K562 (cell line): ENCODE data around the gene ROM1. TPM values are rescaled to one million over a fixed set of nuclear protein-coding genes. Genes with fewer than 3 reads are reported as not detected.
A peak's percentile ranks its signal among the peaks of the same experiment; 100 is the strongest.

Source experiments
- AFF4 ChIP-seq: sonication (generic); formaldehyde crosslinking; IDR thresholded peaks from 2 replicates; pipeline ENCODE4 v1.8.0; 2023; ENCODE audit warnings: mild to moderate bottlenecking, missing genetic modification reagents
- ATF1 ChIP-seq, 2 experiments: fragments of 450-650 bp in 1 of 2; IDR thresholded peaks; 2 replicates each; pipeline ENCODE4 v1.6.1; 2016; ENCODE audit warnings: missing compliant biosample characterization in 1 of 2, missing genetic modification characterization in 1 of 2
- CBX3 ChIP-seq, 2 experiments: IDR thresholded peaks; 1 replicate in 1 of 2; 2 replicates in 1 of 2; pipeline ENCODE4 v1.6.1; 2012; ENCODE audit warnings: inconsistent platforms in 2 of 2, low read length in 2 of 2, borderline replicate concordance in 1 of 2, control low read depth in 1 of 2
- NFIC ChIP-seq: fragments of 450-650 bp; IDR thresholded peaks from 2 replicates; pipeline ENCODE4 v1.6.1; 2017; ENCODE audit warnings: mild to moderate bottlenecking, inconsistent platforms
- PCBP2 ChIP-seq: fragments of 200-400 bp; formaldehyde crosslinking; IDR thresholded peaks from 2 replicates; pipeline ENCODE4 v1.6.1; 2018; ENCODE audit warnings: low read length, low read depth, mild to moderate bottlenecking, moderate library complexity; ENCODE audit not compliant: poor library complexity, severe bottlenecking
- RFX5 ChIP-seq: IDR thresholded peaks from 2 replicates; pipeline ENCODE4 v1.6.1; 2011; ENCODE audit warnings: low read depth, mild to moderate bottlenecking, improper control_type of control experiment, low read length
- STAT5B ChIP-seq: fragments of 250-450 bp; sonication (Bioruptor Pico); IDR thresholded peaks from 2 replicates; pipeline ENCODE4 v1.8.0; 2021; ENCODE audit warnings: mild to moderate bottlenecking, inconsistent platforms
- polyA plus RNA-seq, 8 experiments: library from polyadenylated mRNA; depleted of rRNA in 4 of 8; stranded (reverse) in 5 of 8; unstranded in 3 of 8; fragments of >200 nt; fragmentation: Nextera tagmentation in 2 of 8; fragmentation: Illumina TruSeq in 1 of 8; extraction: Ambion mirVana in 2 of 8; extraction: Trizol in 1 of 8; gene quantifications; 2 replicates each; pipeline versions ENCODE4 v1.2.1 to v1.2.3, GENCODE V29; 2011 to 2014; ENCODE audit warnings: inconsistent platforms in 1 of 8, missing spikeins in 1 of 8
- total RNA-seq, 7 experiments: library from RNA; depleted of rRNA in 6 of 7; stranded (reverse); fragments of >200 nt in 6 of 7; fragmentation: Illumina TruSeq in 2 of 7; extraction: Trizol in 2 of 7; gene quantifications; 2 replicates each; pipeline versions ENCODE4 v1.2.1 to v1.2.3, GENCODE V29; 2011 to 2021; ENCODE audit warnings: low replicate concordance in 1 of 7
- TF ChIP-seq, protein P1 (sequence below), 2 experiments: fragments of 450-650 bp in 1 of 2; sonication (generic) in 1 of 2; formaldehyde crosslinking; conservative IDR thresholded peaks; 2 replicates each; pipeline versions ENCODE4 v1.4.0 to v1.8.1; 2020 to 2022; ENCODE audit warnings: mild to moderate bottlenecking in 1 of 2, missing genetic modification reagents in 1 of 2
- TF ChIP-seq, protein P2 (sequence below): fragments of 200-600 bp; sonication (generic); IDR thresholded peaks from one replicate; pipeline ENCODE4 v1.6.1; 2012; ENCODE audit warnings: mild to moderate bottlenecking, low read depth, low read length, inconsistent platforms

The ROM1 gene
- total and polyA plus RNA-seq, 9 of the 15 experiments (the other 6 are each of a cell fraction or from before 2014, with no cell fraction given): 0.75 to 4.0 (median 2.6) TPM

GRCh38 chr11:62612366-62613290 is at the start of gene ROM1, which contains the start of gene EML3 (continued):
- TF ChIP-seq CBX3 (IDR thresholded peaks at IDR 0.05; ENCODE audit: borderline replicate concordance in 1 of 2, low read length in 2 of 2) (0 out of 3 replicates have a peak, but pooled peaks of 1 of the 2 experiments have one; percentile 15), RFX5 (no peak), NFIC (peak; percentile 31), PCBP2 (no peak), ATF1 (CRISPR knock-in tag; IDR thresholded peaks at IDR 0.05) (no peak), ATF1 (tag; IDR thresholded peaks at IDR 0.05) (no peak; the same call in 1 of the 2 replicates), STAT5B (CRISPR knock-in tag) (no peak), AFF4 (CRISPR knock-in tag) (no peak)
- TF ChIP-seq, protein P1, sequence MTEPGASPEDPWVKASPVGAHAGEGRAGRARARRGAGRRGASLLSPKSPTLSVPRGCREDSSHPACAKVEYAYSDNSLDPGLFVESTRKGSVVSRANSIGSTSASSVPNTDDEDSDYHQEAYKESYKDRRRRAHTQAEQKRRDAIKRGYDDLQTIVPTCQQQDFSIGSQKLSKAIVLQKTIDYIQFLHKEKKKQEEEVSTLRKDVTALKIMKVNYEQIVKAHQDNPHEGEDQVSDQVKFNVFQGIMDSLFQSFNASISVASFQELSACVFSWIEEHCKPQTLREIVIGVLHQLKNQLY (CRISPR knock-in tag; conservative IDR thresholded peaks at IDR 0.05): no peak
- TF ChIP-seq, protein P2, sequence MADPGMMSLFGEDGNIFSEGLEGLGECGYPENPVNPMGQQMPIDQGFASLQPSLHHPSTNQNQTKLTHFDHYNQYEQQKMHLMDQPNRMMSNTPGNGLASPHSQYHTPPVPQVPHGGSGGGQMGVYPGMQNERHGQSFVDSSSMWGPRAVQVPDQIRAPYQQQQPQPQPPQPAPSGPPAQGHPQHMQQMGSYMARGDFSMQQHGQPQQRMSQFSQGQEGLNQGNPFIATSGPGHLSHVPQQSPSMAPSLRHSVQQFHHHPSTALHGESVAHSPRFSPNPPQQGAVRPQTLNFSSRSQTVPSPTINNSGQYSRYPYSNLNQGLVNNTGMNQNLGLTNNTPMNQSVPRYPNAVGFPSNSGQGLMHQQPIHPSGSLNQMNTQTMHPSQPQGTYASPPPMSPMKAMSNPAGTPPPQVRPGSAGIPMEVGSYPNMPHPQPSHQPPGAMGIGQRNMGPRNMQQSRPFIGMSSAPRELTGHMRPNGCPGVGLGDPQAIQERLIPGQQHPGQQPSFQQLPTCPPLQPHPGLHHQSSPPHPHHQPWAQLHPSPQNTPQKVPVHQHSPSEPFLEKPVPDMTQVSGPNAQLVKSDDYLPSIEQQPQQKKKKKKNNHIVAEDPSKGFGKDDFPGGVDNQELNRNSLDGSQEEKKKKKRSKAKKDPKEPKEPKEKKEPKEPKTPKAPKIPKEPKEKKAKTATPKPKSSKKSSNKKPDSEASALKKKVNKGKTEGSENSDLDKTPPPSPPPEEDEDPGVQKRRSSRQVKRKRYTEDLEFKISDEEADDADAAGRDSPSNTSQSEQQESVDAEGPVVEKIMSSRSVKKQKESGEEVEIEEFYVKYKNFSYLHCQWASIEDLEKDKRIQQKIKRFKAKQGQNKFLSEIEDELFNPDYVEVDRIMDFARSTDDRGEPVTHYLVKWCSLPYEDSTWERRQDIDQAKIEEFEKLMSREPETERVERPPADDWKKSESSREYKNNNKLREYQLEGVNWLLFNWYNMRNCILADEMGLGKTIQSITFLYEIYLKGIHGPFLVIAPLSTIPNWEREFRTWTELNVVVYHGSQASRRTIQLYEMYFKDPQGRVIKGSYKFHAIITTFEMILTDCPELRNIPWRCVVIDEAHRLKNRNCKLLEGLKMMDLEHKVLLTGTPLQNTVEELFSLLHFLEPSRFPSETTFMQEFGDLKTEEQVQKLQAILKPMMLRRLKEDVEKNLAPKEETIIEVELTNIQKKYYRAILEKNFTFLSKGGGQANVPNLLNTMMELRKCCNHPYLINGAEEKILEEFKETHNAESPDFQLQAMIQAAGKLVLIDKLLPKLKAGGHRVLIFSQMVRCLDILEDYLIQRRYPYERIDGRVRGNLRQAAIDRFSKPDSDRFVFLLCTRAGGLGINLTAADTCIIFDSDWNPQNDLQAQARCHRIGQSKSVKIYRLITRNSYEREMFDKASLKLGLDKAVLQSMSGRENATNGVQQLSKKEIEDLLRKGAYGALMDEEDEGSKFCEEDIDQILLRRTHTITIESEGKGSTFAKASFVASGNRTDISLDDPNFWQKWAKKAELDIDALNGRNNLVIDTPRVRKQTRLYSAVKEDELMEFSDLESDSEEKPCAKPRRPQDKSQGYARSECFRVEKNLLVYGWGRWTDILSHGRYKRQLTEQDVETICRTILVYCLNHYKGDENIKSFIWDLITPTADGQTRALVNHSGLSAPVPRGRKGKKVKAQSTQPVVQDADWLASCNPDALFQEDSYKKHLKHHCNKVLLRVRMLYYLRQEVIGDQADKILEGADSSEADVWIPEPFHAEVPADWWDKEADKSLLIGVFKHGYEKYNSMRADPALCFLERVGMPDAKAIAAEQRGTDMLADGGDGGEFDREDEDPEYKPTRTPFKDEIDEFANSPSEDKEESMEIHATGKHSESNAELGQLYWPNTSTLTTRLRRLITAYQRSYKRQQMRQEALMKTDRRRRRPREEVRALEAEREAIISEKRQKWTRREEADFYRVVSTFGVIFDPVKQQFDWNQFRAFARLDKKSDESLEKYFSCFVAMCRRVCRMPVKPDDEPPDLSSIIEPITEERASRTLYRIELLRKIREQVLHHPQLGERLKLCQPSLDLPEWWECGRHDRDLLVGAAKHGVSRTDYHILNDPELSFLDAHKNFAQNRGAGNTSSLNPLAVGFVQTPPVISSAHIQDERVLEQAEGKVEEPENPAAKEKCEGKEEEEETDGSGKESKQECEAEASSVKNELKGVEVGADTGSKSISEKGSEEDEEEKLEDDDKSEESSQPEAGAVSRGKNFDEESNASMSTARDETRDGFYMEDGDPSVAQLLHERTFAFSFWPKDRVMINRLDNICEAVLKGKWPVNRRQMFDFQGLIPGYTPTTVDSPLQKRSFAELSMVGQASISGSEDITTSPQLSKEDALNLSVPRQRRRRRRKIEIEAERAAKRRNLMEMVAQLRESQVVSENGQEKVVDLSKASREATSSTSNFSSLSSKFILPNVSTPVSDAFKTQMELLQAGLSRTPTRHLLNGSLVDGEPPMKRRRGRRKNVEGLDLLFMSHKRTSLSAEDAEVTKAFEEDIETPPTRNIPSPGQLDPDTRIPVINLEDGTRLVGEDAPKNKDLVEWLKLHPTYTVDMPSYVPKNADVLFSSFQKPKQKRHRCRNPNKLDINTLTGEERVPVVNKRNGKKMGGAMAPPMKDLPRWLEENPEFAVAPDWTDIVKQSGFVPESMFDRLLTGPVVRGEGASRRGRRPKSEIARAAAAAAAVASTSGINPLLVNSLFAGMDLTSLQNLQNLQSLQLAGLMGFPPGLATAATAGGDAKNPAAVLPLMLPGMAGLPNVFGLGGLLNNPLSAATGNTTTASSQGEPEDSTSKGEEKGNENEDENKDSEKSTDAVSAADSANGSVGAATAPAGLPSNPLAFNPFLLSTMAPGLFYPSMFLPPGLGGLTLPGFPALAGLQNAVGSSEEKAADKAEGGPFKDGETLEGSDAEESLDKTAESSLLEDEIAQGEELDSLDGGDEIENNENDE: no peak
